GM10248 (cell line): ENCODE results near the gene WLS.

Experiments used
- CTCF ChIA-PET: fragments of 300-600 bp; sonication (Branson Sonifier 250); formaldehyde crosslinking; extraction: SDS; loops from one replicate; lab custom pipeline; 2021; ENCODE audit warnings: antibody characterized with exemption; lab: Yijun Ruan, JAX
- POLR2A ChIA-PET: fragments of 350-650 bp; sonication (Branson Sonifier 250); formaldehyde crosslinking; extraction: SDS; loops from one replicate; lab custom pipeline; 2020; ENCODE audit warnings: antibody characterized with exemption; lab: Yijun Ruan, JAX
- DNase-seq: peaks from one replicate; pipeline ENCODE4 v3.0.0; 2012; ENCODE audit errors: extremely low spot score
- TF ChIP-seq, protein P1 (sequence below): IDR thresholded peaks from 2 replicates; pipeline ENCODE4 v1.5.1; 2012; ENCODE audit warnings: mild to moderate bottlenecking, low read depth; ENCODE audit errors: extremely low read depth, missing control alignments, control extremely low read depth

WLS gene

DNA sequence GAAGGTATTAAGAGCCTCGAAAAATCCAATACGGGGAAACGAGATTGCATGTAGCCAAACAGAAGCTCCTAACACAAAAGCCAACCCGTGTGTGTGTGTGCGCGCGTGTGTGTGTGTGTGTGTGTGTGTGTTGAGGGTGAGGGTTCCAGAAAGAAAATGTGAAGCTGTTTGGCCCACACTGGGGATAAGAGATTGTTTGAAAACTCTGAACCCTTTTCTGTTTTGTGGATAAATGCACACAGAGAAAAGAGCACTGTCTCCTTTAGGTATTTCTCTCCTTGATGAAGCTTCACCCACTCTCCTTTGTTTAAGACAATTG lies 1.9 kb downstream of the WLS start:
- no peak for DNase-seq
- ChIA-PET CTCF (interaction anchor here (0.7 to 0.9 kb wide), 2 partner anchors 9 to 25 kb away, joined by 3 to 4 read pairs; no protein-coding TSS in a partner anchor), POLR2A (no interaction called here)
- TF ChIP-seq, protein P1, sequence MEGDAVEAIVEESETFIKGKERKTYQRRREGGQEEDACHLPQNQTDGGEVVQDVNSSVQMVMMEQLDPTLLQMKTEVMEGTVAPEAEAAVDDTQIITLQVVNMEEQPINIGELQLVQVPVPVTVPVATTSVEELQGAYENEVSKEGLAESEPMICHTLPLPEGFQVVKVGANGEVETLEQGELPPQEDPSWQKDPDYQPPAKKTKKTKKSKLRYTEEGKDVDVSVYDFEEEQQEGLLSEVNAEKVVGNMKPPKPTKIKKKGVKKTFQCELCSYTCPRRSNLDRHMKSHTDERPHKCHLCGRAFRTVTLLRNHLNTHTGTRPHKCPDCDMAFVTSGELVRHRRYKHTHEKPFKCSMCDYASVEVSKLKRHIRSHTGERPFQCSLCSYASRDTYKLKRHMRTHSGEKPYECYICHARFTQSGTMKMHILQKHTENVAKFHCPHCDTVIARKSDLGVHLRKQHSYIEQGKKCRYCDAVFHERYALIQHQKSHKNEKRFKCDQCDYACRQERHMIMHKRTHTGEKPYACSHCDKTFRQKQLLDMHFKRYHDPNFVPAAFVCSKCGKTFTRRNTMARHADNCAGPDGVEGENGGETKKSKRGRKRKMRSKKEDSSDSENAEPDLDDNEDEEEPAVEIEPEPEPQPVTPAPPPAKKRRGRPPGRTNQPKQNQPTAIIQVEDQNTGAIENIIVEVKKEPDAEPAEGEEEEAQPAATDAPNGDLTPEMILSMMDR = no peak

DNA sequence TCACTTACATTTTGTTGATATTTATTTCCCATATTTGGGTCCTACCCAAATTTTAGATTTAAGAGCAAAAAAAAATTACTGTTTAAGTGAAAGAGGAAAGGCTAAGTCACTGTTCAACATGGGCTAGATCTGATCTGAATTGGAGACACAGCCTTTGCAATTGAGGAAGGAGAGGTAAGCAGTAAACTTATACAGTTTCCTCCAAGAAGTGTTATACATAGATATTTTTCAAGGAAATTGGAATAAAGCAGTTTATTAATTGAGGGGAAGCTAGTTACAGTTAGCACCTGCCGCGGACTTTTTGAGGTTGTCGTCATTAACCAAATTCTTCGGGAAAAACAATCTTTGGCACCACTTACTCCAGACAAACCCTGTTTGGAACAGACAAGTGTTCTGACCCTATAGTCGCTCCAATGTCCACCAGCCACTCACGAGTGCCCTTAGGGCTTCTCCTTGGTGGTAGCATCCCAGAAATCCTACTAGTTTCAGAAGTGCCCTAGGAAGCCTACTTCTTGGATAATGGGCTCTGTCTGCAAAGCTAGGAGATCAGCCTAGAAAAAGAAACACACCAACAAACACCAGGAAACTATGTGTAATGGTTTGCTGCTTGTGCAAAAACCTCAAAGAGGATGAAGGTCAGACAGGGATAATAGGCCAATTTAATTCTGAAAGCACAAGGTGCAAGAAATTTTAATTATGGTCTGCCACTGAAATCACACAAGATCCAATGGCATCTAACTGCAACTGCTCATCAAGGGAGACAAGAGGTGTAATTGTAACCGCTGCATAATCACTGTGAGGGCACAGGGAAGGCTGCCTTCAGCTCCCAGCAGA lies 2.5 kb downstream of the WLS start:
- ChIA-PET POLR2A (no interaction called here), CTCF (interaction anchor here (0.7 to 0.9 kb wide), 2 partner anchors 9 to 25 kb away, joined by 3 to 4 read pairs; no protein-coding TSS in a partner anchor)
- no peak for DNase-seq
- TF ChIP-seq, protein P1 = no peak

DNA sequence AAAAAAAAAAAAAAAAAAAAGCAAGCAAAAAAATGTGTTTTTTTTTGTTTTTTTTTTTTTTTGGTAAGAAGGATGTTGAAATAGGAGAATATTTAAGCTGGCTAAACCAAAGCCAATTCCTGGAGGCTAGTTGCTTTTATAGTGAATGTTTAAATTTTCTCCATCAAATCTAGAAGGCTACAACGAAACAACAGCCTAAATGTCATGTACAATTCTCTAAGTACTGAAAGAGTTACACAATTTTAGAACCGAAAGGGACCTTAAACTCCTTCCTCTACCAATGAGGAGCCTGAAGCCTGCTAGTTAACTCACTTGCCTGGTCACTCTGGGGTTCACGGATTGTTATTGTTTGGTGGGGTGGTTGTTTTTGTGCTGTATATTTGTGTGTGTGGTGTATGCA lies 3.5 kb downstream of the WLS start:
- DNase-seq = no peak
- ChIA-PET CTCF (interaction anchor here (1.4 kb wide), 1 partner anchor 10 kb away, joined by 3 read pairs; no protein-coding TSS in a partner anchor), POLR2A (no interaction called here)
- TF ChIP-seq, protein P1 = no peak

DNA sequence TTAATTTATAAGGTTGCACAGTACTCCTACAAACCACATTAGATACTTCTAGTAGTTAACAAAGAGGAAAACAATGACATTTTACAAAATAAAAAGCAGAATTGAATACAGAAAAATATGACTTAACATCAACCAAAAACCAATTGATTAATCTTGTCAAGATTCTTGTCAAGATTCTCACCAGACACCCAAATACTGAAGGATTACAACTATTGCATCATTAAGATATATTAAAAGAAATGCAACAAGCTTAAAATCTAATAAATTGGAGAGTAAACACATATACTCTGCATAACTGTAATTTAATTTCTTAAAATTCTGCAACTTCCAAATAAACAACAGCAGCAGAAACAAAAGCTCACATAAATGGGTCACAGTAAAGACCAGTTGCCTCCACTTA lies 4.7 kb downstream of the WLS start:
- TF ChIP-seq, protein P1 = no peak
- POLR2A ChIA-PET = no interaction called here
- CTCF ChIA-PET = interaction anchor here (1.4 kb wide), 1 partner anchor 11 kb away, joined by 3 read pairs; no protein-coding TSS in a partner anchor
- DNase-seq = no peak

DNA sequence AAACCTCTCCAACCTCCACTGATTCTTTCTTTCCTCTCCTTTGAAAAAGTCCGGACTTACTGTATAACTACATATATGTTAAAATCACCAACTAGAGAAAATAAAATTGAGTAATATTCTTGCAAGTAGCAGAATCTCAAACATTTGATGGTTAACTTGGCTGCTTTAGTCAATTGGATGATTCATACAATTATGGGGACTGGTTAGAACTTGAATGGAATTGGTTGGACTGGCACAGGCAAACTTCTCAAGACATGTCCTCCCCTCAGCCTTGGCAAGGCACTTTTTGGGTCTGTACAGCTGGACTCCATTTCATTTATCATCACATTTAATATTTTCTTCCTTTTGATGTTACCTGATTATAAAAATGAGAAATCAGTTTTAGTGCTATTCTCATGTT lies 6.5 kb downstream of the WLS start:
- TF ChIP-seq, protein P1 = no peak
- DNase-seq = no peak
- CTCF ChIA-PET = no interaction called here
- POLR2A ChIA-PET = no interaction called here

DNA sequence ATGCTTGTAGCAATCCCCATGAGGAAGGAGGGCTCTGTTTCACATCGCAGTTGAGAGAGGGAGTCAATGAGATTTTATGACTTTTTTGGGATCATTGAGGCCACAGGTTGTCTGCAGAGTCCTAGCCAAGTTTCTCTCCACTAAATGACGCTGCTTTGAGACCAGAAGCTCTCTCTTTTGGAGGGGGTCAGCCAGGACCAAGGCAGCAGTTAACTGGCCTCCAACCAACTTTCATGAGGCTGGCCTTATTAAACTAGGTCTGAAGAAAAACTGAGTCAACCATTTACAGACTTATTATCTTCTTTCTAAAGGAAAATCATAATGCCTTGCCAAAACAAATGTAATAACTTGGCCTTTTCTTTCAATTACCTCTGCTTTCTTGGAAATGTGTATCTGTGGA lies 8.6 kb downstream of the WLS start:
- POLR2A ChIA-PET = no interaction called here
- TF ChIP-seq, protein P1 = no peak
- CTCF ChIA-PET = interaction anchor here (1.1 kb wide), 1 partner anchor 38 kb away, joined by 3 read pairs; no protein-coding TSS in a partner anchor
- DNase-seq = no peak
